IPS-18c (cell line): ENCODE data around the gene FAM171A2.
"Not testable (repeated sequence)": the region's sequence is repeated elsewhere in the genome, so short reads cannot be mapped to it uniquely, and the experiment has no call there.

Experiments used
- H3K4me3 ChIP-seq: 2 replicates; pipeline ENCODE4 v1.7.0; 2013; ENCODE audit warnings: low read depth, mild to moderate bottlenecking, low read length, moderate library complexity; ENCODE audit not compliant: insufficient read depth
- H3K9me3 ChIP-seq: one replicate; pipeline ENCODE4 v1.6.1; 2013; ENCODE audit warnings: mild to moderate bottlenecking, low read length, moderate library complexity; ENCODE audit not compliant: control insufficient read depth, insufficient read depth

The FAM171A2 gene

DNA sequence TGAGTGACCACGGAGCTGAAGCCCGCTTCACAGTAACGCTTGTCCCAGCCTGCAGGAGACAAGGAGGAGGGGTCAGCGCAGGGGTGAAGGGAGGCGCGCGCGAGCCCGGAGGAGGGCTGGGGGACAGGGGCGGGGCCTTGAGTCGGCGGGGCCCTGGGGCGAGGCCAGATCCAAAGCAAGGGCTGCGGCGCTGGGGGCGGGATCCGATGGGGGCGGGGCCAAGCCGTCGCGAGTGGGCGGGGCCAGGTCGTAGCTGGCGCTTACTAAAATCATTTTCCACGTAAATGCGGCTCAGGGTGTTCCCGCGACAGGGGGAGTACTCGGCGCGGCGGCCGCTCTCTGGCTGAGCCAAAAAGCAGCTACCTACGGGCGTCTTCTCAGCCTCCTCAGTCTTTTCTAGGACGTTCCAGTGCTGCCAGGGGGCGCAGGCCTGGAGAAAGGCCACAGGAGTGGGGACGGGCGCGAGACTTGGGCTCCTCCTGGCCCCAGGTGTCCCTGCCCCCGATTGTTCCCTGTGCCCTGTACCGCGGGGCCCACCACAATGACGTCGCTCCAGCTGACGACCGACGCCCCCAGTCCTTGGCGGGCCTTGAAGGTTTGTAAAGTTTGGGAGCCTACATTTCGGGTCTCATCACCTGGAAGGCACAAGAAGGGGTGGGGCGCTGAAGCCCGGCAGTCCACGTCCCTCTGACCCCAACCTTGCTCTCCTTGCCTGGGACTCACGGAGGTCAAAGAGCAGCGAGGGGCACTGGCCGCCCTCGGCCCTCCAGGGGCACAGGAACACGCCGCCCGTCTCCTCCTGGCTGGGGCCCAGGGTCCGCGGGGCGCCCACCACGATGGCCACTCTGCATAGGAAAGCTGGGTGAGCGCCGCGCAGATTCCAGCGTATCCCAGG is 21.9 kb upstream of the FAM171A2 start:
- Histone ChIP-seq H3K9me3 (peaks cover 2% of the 10 kb centered on the region), H3K4me3 (peak overlapping the region; percentile 65)

DNA sequence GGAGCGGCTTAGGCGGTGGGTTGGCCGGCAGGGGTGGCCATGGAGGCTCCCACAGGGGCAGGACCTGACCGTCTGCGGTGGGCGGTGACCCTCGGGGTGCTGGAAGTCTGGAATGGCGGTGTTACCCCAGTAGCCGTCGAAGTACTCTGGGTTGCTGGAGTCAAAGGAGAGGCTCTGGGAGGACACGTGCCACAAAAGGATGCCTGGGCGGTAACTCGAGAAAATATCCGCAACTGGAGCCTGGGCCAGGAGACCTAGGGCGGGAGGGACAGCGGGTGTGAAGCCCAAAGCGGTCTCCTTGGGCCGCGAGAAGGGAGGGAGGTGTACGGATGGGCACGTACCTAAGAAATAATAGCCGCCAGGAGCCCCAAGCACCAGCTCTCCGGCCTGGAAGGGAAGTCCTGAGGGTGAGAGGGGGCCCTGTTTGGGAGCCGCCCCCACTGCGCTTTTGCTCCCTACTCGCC is 21.2 kb upstream of the FAM171A2 start:
- Histone ChIP-seq H3K9me3 (peaks cover 2% of the 10 kb centered on the region), H3K4me3 (peak overlapping the region; percentile 65)

DNA sequence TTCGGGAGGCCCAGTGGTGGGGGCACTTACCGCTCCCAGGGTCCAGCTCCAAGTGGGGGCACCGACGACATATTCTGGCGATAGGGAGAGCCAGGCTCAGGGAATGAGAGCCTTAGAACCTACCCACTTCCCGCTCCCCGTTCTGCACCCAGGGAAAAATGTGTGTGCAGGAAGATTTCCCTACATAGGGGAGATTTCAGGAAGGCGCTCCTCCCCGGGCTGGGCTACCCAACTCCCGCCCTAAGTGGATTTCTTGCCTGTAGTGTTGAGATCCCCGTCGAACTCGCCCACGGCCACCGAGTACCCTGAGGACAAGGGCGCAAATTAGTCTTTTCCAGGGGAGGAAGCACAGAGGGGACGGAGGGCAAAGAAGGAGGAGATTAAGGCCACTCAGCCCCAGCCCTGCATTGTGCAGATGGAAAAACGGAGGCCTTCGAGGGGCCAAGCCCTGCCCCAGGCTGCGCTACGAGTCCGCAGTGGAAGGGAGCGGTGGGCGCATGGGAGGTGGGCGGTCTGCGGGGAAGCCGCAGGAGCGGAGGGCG is 20.7 kb upstream of the FAM171A2 start:
- Histone ChIP-seq H3K4me3 (peak overlapping the region; percentile 65; the same call in 1 of the 2 replicates), H3K9me3 (peaks cover 2% of the 10 kb centered on the region)

- H3K9me3 ChIP-seq = peaks cover 2% of the 10 kb centered on the region
- no peak overlapping the region for H3K4me3 ChIP-seq
These were observed 20.2 kb upstream of the FAM171A2 start for GRCh38 chr17:44383861-44384260.

- H3K4me3 ChIP-seq = no peak overlapping the region
- peaks cover 2% of the 10 kb centered on the region for H3K9me3 ChIP-seq
These were observed 19.7 kb upstream of the FAM171A2 start for GRCh38 chr17:44383363-44383762.

DNA sequence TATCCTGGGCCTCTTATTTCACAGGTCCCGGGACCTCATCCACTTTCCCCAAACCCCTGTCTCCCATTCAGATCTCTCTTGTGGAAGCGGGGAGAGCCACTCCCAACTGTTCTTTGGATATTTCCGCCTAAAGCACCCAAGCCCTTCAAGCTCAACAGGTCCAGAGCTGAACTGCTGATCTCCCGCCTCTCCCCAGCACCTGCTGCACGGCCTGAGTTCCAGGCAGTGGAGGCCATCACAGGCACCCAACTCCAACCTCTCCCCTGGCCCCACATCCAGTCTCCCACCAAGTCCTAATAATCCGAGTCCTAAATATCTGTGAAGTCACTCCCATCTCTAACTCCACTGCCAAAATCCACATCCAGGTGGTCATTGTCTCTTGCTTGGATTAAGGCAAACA is 19.3 kb upstream of the FAM171A2 start:
- no peak overlapping the region for H3K4me3 ChIP-seq
- peaks cover 2% of the 10 kb centered on the region for H3K9me3 ChIP-seq

- Histone ChIP-seq H3K4me3 (no peak overlapping the region), H3K9me3 (peaks cover 2% of the 10 kb centered on the region)
These were observed 18.2 kb upstream of the FAM171A2 start for GRCh38 chr17:44381810-44382305.

DNA sequence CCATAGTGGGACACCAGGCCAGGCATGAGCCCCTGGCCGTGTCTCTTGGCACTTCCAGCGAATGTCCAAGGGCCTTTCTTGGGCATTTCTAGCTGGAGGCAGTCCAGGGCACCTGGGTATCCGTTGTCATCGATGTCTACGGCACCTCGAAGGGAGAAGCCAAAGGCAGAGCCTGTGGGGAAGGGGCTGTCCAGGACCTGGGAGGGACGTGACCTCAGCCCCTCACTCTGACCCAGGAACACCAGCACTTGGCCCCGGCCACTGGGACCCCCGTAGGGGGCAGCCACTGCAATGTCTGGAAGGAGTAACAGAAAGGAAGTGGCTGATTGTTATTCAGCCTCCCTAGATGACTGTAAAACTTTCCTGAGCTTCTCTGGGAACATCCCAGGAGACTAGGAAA is 17.1 kb upstream of the FAM171A2 start:
- Histone ChIP-seq H3K4me3 (no peak overlapping the region), H3K9me3 (peaks cover 2% of the 10 kb centered on the region)

DNA sequence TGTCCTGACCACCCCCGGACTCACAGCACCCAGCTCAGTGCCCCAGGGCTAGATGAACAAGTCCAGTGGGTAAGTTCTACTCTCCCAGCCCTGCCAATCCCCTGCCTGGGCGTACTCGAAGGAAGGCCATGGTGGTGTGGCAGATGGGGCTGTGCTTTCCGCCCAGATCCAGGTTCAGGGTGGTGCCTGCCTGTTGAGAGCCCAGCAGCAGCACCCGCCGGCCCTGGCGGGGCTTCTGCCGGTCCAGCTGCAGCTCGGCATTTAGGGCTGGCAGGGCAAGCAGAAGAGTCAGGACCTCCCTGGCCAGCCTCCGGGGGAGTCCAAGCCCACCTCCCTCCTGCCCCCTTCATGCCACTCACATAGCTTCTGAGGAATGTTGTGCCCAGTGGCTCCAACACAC is 16.2 kb upstream of the FAM171A2 start:
- H3K9me3 ChIP-seq = peaks cover under 1% of the 10 kb centered on the region
- H3K4me3 ChIP-seq = no peak overlapping the region

- Histone ChIP-seq H3K4me3 (no peak overlapping the region), H3K9me3 (no peaks in the 10 kb centered on the region)
These were observed 14.6 kb upstream of the FAM171A2 start for GRCh38 chr17:44378171-44378705.

GRCh38 chr17:44376779-44377178 is 13.1 kb upstream of the FAM171A2 start:
- no peaks in the 10 kb centered on the region for H3K9me3 ChIP-seq
- no peak overlapping the region for H3K4me3 ChIP-seq

DNA sequence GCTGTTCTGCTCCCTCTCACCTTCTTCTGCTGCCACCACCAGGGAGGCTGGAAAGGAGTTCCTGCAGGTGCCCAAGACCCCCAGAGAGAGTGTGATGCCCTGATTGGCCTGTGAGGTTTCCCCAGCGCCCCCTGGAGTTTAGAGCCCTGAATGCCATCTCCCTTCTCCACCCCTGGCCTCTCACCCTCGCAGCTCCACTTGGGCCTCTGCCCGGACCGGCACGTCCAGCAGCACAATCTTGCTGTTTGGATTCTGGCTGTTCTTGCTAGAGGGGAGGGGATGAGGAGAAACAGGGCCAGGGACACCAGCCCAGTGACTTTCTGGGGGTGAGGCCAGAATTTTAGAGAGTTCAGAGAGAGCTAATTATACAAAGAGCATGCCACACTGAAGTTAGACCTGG is 12.5 kb upstream of the FAM171A2 start:
- Histone ChIP-seq H3K9me3 (no peaks in the 10 kb centered on the region), H3K4me3 (no peak overlapping the region)

DNA sequence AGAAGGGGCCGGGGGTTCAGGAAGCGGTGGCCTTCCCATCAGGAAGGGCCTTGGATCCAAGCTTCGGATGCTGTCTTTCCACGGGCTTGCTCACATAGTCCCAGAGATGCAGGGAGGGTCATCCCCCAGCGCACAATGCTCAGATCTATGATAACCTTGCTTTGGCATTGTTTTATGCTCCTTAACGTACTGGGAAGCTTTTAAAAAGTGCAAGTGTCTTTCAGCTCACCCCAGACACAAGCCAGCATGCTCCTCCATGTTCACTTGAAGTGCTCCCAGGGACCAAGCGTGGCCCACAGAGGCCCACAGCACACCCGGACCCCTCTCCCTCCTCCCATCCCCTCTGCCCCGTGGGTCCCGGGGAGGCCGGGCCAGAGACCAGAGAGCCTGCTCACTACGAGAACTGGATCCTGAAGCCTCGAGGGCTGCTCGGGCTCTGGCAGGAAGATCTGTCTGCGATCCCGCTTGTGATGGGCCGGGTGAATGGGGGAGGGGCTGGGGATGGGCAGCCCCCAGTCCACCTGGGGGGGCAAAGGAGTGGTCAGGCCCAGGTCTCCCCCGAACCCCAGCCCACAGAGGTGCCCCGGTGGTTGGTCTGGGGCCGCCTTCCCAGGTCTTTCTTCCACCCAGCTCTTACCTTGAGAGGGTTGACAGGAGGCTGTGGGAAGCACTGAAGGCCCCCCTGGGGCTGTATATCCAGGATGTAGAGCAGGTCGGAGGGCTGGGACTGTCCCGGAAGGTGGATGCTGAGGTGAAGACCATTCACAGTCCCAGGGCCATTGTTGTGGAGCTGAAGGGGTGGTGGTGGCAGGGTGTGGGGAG is 11.8 kb upstream of the FAM171A2 start:
- Histone ChIP-seq H3K4me3 (no peak overlapping the region), H3K9me3 (no peaks in the 10 kb centered on the region)

- Histone ChIP-seq H3K4me3 (peak overlapping the region; percentile 11; the same call in 1 of the 2 replicates), H3K9me3 (no peaks in the 10 kb centered on the region)
These were observed 10.9 kb upstream of the FAM171A2 start for GRCh38 chr17:44374306-44375195.

DNA sequence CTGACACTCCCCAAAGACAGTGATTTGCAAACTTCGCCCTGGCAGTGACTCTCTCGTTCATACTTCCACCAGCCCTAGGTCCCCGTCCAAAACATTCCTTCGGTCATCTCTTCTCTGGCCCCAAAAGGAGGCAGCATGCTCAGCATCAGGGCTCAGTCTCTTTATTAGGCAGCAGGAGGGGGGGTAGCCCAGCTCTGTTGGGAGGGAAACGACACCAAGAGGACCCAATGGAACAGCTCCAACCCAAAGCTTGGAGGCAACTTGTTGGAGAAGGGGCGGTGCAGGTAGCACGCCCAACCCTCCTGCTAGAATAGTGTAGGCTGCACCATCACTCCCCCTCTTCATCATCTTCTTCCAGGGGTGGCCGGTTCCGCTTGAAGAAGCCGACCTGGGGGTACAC is 8.4 kb upstream of the FAM171A2 start:
- no peaks in the 10 kb centered on the region for H3K9me3 ChIP-seq
- H3K4me3 ChIP-seq = no peak overlapping the region; the same call in 1 of the 2 replicates

- H3K4me3 ChIP-seq, H3K9me3 ChIP-seq: not testable (repeated sequence)
These were observed 5.9 kb upstream of the FAM171A2 start for GRCh38 chr17:44369414-44370023.
